Raji (cell line): ENCODE measurements around the gene FOXN4.

Source experiments
- POLR2A ChIP-seq: IDR thresholded peaks from 2 replicates; pipeline ENCODE4 v1.6.1; 2011; ENCODE audit warnings: low read depth, low read length, control low read depth; ENCODE audit not compliant: insufficient read depth

FOXN4 gene

GRCh38 chr12:109275173-109275572 is 33.9 kb downstream of the FOXN4 start:
- TF ChIP-seq POLR2A: no peak

- TF ChIP-seq POLR2A: no peak
Observed at GRCh38 chr12:109274381-109274780, 34.7 kb downstream of the FOXN4 start.

GRCh38 chr12:109273354-109273753 is 35.7 kb downstream of the FOXN4 start:
- TF ChIP-seq POLR2A: no peak

- no peak for TF ChIP-seq POLR2A
Observed at GRCh38 chr12:109271418-109271817, 37.7 kb downstream of the FOXN4 start.

- TF ChIP-seq POLR2A: no peak
Observed at GRCh38 chr12:109270494-109270893, 38.6 kb downstream of the FOXN4 start.

GRCh38 chr12:109269428-109269827 is 39.7 kb downstream of the FOXN4 start:
- TF ChIP-seq POLR2A: no peak

- TF ChIP-seq POLR2A: no peak
Observed at GRCh38 chr12:109268896-109269295, 40.2 kb downstream of the FOXN4 start.

GRCh38 chr12:109267361-109267760 is 41.7 kb downstream of the FOXN4 start:
- TF ChIP-seq POLR2A: no peak

GRCh38 chr12:109266106-109266879 is 42.8 kb downstream of the FOXN4 start:
- TF ChIP-seq POLR2A: no peak

GRCh38 chr12:109264943-109265650 is 44.0 kb downstream of the FOXN4 start:
- no peak for TF ChIP-seq POLR2A

- TF ChIP-seq POLR2A: no peak
Observed at GRCh38 chr12:109264095-109264942, 44.8 kb downstream of the FOXN4 start.

- TF ChIP-seq POLR2A: no peak
Observed at GRCh38 chr12:109263439-109263838, 45.6 kb downstream of the FOXN4 start.

- no peak for TF ChIP-seq POLR2A
Observed at GRCh38 chr12:109261939-109262338, 47.1 kb downstream of the FOXN4 start.

GRCh38 chr12:109261087-109261486 is 48.0 kb downstream of the FOXN4 start:
- no peak for TF ChIP-seq POLR2A

GRCh38 chr12:109259545-109259895 is 49.6 kb downstream of the FOXN4 start:
- TF ChIP-seq POLR2A: no peak
